Measurements from ENCODE around the gene CDK12. TPM values are rescaled to one million over a fixed set of nuclear protein-coding genes. Genes with fewer than 3 reads are reported as not detected.

The CDK12 gene
- total and polyA plus RNA-seq, 9 of the 15 experiments (the other 6 are each of a cell fraction or from before 2014, with no cell fraction given): 3.4 to 65.6 (median 36.8) TPM

DNA sequence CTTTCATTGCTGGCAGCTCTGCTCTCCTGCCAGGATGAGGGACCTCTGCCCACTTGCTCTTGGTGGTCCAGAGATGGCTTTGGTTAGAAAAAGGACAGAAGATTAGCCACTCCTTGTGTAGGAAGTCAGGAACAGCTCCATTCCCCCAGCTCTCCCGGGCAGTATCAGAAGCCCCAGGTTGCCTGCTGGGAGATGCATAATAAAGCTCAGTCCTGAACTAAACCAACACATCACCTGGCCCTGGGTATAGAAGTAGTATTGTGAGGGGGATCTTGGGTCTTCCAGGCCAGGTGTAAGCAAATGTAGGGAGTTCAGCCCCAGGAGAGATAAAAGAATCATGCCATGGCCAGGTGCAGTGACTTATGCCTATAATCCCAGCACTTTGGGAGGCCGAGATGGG lies 94.1 kb downstream of the CDK12 start:
- no peaks in the 10 kb centered on the region for H3K79me2 ChIP-seq (ENCODE audit: control insufficient read depth, insufficient read depth, low read length)
- DNase-seq (ENCODE audit: extremely low read depth in 1 of 4, low spot score in 3 of 4) (no peak), FAIRE-seq (no peak), ATAC-seq (no peak)
- H3K4me3 ChIP-seq: no peak overlapping the region
- no TSS peak for BruUV-seq (replicated peaks)
- no peak overlapping the region for H3K27ac ChIP-seq (ENCODE audit: extremely low read depth, low read depth, low read length)
- WGBS (ENCODE audit: insufficient coverage, low coverage, missing lambda C conversion rate): 60% methylated on average over 2 of the region's 2 CpGs
- in situ Hi-C loops (cut with MboI): loop anchor here (5.0 kb wide), 1 partner anchor 47 kb away; no protein-coding TSS in a partner anchor
- no peaks in the 10 kb centered on the region for H3K4me1 ChIP-seq (replicated peaks in 1 of 2; ENCODE audit: control insufficient read depth in 2 of 2, insufficient read depth in 2 of 2, low read length in 2 of 2)
- peaks cover 23% of the 10 kb centered on the region; the same call in 1 of the 3 replicates for H3K36me3 ChIP-seq (ENCODE audit: control insufficient read depth, insufficient read depth, low read length)
- no peak overlapping the region for H3K4me2 ChIP-seq (ENCODE audit: insufficient read depth, low read length)
- H3K27me3 ChIP-seq (ENCODE audit: control insufficient read depth in 2 of 2, insufficient read depth in 2 of 2, low read length in 2 of 2): no peaks in the 10 kb centered on the region
- intact Hi-C loops (cut with micrococcal nuclease): no loop called here
- ChIA-PET POLR2A (interaction anchor here (0.5 to 1.3 kb wide), 4 partner anchors 11 to 615 kb away, joined by 3 to 5 read pairs (median 4); no protein-coding TSS in a partner anchor), CTCF (ENCODE audit: low intra/inter-chr PET ratio) (no interaction called here)
- H3K9me1 ChIP-seq (ENCODE audit: control insufficient read depth, insufficient read depth, low read length): peaks cover 3% of the 10 kb centered on the region
- no peaks in the 10 kb centered on the region for H3K9me3 ChIP-seq (replicated peaks; ENCODE audit: control insufficient read depth, insufficient read depth, low read depth, low read length)
- H3K9ac ChIP-seq (ENCODE audit: insufficient read depth in 1 of 2, low read depth in 2 of 2, low read length in 2 of 2): no peak overlapping the region
- no peak overlapping the region for H2AFZ ChIP-seq (ENCODE audit: low read depth, low read length)
- no peaks in the 10 kb centered on the region; the same call in 1 of the 2 replicates for H4K20me1 ChIP-seq (replicated peaks; ENCODE audit: control insufficient read depth, insufficient read depth, low read length)
- TF ChIP-seq ZKSCAN8 (CRISPR knock-in tag; IDR thresholded peaks at IDR 0.05) (no peak), ZNF764 (CRISPR knock-in tag; IDR thresholded peaks at IDR 0.05; ENCODE audit: low read depth) (no peak), DDX20 (tag; IDR thresholded peaks at IDR 0.05; ENCODE audit: low read depth) (no peak), HDAC1 (IDR thresholded peaks at IDR 0.05) (no peak), TBP (optimal IDR thresholded peaks at IDR 0.05; ENCODE audit: low read depth, low read length) (no peak), ZEB2 (IDR thresholded peaks at IDR 0.05) (no peak), HLTF (IDR thresholded peaks at IDR 0.05) (no peak), MCM2 (IDR thresholded peaks at IDR 0.05; ENCODE audit: low read depth) (no peak), ZNF316 (IDR thresholded peaks at IDR 0.05) (no peak), MCM3 (IDR thresholded peaks at IDR 0.05) (no peak), XRCC5 (IDR thresholded peaks at IDR 0.05; ENCODE audit: low read depth, low read length) (no peak), GTF2F1 (IDR thresholded peaks at IDR 0.05; ENCODE audit: low read depth, low read length) (no peak), FOXP1 (CRISPR knock-in tag; IDR thresholded peaks at IDR 0.05) (no peak), GABPB1 (CRISPR knock-in tag; IDR thresholded peaks at IDR 0.05) (no peak)
- TF ChIP-seq, protein P1, sequence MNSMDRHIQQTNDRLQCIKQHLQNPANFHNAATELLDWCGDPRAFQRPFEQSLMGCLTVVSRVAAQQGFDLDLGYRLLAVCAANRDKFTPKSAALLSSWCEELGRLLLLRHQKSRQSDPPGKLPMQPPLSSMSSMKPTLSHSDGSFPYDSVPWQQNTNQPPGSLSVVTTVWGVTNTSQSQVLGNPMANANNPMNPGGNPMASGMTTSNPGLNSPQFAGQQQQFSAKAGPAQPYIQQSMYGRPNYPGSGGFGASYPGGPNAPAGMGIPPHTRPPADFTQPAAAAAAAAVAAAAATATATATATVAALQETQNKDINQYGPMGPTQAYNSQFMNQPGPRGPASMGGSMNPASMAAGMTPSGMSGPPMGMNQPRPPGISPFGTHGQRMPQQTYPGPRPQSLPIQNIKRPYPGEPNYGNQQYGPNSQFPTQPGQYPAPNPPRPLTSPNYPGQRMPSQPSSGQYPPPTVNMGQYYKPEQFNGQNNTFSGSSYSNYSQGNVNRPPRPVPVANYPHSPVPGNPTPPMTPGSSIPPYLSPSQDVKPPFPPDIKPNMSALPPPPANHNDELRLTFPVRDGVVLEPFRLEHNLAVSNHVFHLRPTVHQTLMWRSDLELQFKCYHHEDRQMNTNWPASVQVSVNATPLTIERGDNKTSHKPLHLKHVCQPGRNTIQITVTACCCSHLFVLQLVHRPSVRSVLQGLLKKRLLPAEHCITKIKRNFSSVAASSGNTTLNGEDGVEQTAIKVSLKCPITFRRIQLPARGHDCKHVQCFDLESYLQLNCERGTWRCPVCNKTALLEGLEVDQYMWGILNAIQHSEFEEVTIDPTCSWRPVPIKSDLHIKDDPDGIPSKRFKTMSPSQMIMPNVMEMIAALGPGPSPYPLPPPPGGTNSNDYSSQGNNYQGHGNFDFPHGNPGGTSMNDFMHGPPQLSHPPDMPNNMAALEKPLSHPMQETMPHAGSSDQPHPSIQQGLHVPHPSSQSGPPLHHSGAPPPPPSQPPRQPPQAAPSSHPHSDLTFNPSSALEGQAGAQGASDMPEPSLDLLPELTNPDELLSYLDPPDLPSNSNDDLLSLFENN (IDR thresholded peaks at IDR 0.05; ENCODE audit: low read depth in 2 of 2, low read length in 2 of 2): no peak
- TF ChIP-seq, protein P2, sequence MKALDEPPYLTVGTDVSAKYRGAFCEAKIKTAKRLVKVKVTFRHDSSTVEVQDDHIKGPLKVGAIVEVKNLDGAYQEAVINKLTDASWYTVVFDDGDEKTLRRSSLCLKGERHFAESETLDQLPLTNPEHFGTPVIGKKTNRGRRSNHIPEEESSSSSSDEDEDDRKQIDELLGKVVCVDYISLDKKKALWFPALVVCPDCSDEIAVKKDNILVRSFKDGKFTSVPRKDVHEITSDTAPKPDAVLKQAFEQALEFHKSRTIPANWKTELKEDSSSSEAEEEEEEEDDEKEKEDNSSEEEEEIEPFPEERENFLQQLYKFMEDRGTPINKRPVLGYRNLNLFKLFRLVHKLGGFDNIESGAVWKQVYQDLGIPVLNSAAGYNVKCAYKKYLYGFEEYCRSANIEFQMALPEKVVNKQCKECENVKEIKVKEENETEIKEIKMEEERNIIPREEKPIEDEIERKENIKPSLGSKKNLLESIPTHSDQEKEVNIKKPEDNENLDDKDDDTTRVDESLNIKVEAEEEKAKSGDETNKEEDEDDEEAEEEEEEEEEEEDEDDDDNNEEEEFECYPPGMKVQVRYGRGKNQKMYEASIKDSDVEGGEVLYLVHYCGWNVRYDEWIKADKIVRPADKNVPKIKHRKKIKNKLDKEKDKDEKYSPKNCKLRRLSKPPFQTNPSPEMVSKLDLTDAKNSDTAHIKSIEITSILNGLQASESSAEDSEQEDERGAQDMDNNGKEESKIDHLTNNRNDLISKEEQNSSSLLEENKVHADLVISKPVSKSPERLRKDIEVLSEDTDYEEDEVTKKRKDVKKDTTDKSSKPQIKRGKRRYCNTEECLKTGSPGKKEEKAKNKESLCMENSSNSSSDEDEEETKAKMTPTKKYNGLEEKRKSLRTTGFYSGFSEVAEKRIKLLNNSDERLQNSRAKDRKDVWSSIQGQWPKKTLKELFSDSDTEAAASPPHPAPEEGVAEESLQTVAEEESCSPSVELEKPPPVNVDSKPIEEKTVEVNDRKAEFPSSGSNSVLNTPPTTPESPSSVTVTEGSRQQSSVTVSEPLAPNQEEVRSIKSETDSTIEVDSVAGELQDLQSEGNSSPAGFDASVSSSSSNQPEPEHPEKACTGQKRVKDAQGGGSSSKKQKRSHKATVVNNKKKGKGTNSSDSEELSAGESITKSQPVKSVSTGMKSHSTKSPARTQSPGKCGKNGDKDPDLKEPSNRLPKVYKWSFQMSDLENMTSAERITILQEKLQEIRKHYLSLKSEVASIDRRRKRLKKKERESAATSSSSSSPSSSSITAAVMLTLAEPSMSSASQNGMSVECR (CRISPR knock-in tag; IDR thresholded peaks at IDR 0.05): no peak
- TF ChIP-seq, protein P3, sequence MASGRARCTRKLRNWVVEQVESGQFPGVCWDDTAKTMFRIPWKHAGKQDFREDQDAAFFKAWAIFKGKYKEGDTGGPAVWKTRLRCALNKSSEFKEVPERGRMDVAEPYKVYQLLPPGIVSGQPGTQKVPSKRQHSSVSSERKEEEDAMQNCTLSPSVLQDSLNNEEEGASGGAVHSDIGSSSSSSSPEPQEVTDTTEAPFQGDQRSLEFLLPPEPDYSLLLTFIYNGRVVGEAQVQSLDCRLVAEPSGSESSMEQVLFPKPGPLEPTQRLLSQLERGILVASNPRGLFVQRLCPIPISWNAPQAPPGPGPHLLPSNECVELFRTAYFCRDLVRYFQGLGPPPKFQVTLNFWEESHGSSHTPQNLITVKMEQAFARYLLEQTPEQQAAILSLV (tag; IDR thresholded peaks at IDR 0.05): no peak

Data from K562 (cell line).